ENCODE data around the gene HEBP1. TPM values are rescaled to one million over a fixed set of nuclear protein-coding genes. Genes with fewer than 3 reads are reported as not detected.

The HEBP1 gene
- total RNA-seq = 10 to 100 TPM; 13.2 to 14.6 TPM

GRCh38 chr12:12999959-13000615 lies at the start of gene HEBP1:
TSS of gene HEBP1 (minus strand) at chr12:13000265. CDS start at chr12:13000114, 151 bp downstream.
- POLR2A ChIA-PET = no interaction called here
- Mint-ChIP-seq H3K9me3 (ENCODE audit: insufficient read depth) (no peaks in the 10 kb centered on the region), H3K27ac (peak within 1 kb of the TSS; percentile 71), H3K36me3 (ENCODE audit: low read depth) (no peaks in the 10 kb centered on the region), H3K4me1 (ENCODE audit: low read depth) (peaks cover 25% of the 10 kb centered on the region), H3K4me3 (peak within 1 kb of the TSS; percentile 81), H3K27me3 (ENCODE audit: low read depth) (peaks cover 32% of the 10 kb centered on the region)
- DNase-seq = peak; percentile 96
- ATAC-seq = peak; percentile 92
- CTCF ChIA-PET = interaction anchor here (1.0 kb wide), 1 partner anchor 212 kb away, joined by 3 read pairs; no protein-coding TSS in a partner anchor

GRCh38 chr12:13049816-13050215 lies 49.8 kb upstream of the HEBP1 start:
- CTCF ChIA-PET = no interaction called here
- POLR2A ChIA-PET = no interaction called here
- peaks cover 7% of the 10 kb centered on the region for H3K4me1 Mint-ChIP-seq (ENCODE audit: low read depth)
- ATAC-seq = no peak
- H3K36me3 Mint-ChIP-seq (ENCODE audit: low read depth) = no peaks in the 10 kb centered on the region
- DNase-seq = no peak
- peaks cover 10% of the 10 kb centered on the region for H3K9me3 Mint-ChIP-seq (ENCODE audit: insufficient read depth)
- no peak overlapping the region for H3K4me3 Mint-ChIP-seq
- no peaks in the 10 kb centered on the region for H3K27me3 Mint-ChIP-seq (ENCODE audit: low read depth)
- H3K27ac Mint-ChIP-seq = no peak overlapping the region

- Mint-ChIP-seq H3K27me3 (ENCODE audit: low read depth) (peaks cover 11% of the 10 kb centered on the region), H3K4me1 (ENCODE audit: low read depth) (peaks cover 13% of the 10 kb centered on the region), H3K9me3 (ENCODE audit: insufficient read depth) (no peaks in the 10 kb centered on the region), H3K4me3 (no peak overlapping the region), H3K27ac (no peak overlapping the region), H3K36me3 (ENCODE audit: low read depth) (no peaks in the 10 kb centered on the region)
- ChIA-PET CTCF (interaction anchor here (1.0 to 1.4 kb wide), 2 partner anchors 131 to 209 kb away, joined by 3 to 4 read pairs; no protein-coding TSS in a partner anchor), POLR2A (no interaction called here)
- DNase-seq (no peak), ATAC-seq (no peak)
Observed at GRCh38 chr12:13046964-13047363, 46.9 kb upstream of the HEBP1 start.

GRCh38 chr12:13045816-13046215 lies 45.8 kb upstream of the HEBP1 start:
- POLR2A ChIA-PET = interaction anchor here (1.7 kb wide), 1 partner anchor 57 kb away, joined by 6 read pairs; no protein-coding TSS in a partner anchor
- peaks cover 13% of the 10 kb centered on the region for H3K4me1 Mint-ChIP-seq (ENCODE audit: low read depth)
- H3K27ac Mint-ChIP-seq = no peak overlapping the region
- H3K36me3 Mint-ChIP-seq (ENCODE audit: low read depth) = no peaks in the 10 kb centered on the region
- ATAC-seq (no peak), DNase-seq (no peak)
- H3K9me3 Mint-ChIP-seq (ENCODE audit: insufficient read depth) = no peaks in the 10 kb centered on the region
- H3K27me3 Mint-ChIP-seq (ENCODE audit: low read depth) = peaks cover 18% of the 10 kb centered on the region
- CTCF ChIA-PET = interaction anchor here (0.8 to 3.8 kb wide), 3 partner anchors 150 to 210 kb away, joined by 3 to 36 read pairs (median 5); partner anchors contain the start of gene EMP1
- peak overlapping the region; percentile 78 for H3K4me3 Mint-ChIP-seq

- Mint-ChIP-seq H3K4me3 (peak overlapping the region; percentile 78), H3K27ac (no peak overlapping the region), H3K27me3 (ENCODE audit: low read depth) (peaks cover 20% of the 10 kb centered on the region), H3K9me3 (ENCODE audit: insufficient read depth) (no peaks in the 10 kb centered on the region), H3K4me1 (ENCODE audit: low read depth) (peaks cover 13% of the 10 kb centered on the region), H3K36me3 (ENCODE audit: low read depth) (no peaks in the 10 kb centered on the region)
- DNase-seq (no peak), ATAC-seq (no peak)
- CTCF ChIA-PET = interaction anchor here (1.3 to 3.8 kb wide), 3 partner anchors 129 to 168 kb away, joined by 5 to 36 read pairs (median 8); partner anchors contain the start of gene EMP1
- POLR2A ChIA-PET = interaction anchor here (1.7 kb wide), 1 partner anchor 58 kb away, joined by 6 read pairs; no protein-coding TSS in a partner anchor
Observed at GRCh38 chr12:13044906-13045299, 44.8 kb upstream of the HEBP1 start.

GRCh38 chr12:13044002-13044905 lies 44.2 kb upstream of the HEBP1 start, which contains the start of gene FAM234B:
TSS of gene FAM234B (plus strand) at chr12:13044381. CDS start at chr12:13044404, 23 bp downstream.
- Mint-ChIP-seq H3K36me3 (ENCODE audit: low read depth) (no peaks in the 10 kb centered on the region), H3K4me1 (ENCODE audit: low read depth) (peaks cover 13% of the 10 kb centered on the region)
- POLR2A ChIA-PET = interaction anchor here (1.7 kb wide), 1 partner anchor 58 kb away, joined by 6 read pairs; no protein-coding TSS in a partner anchor

GRCh38 chr12:13042666-13043230 lies 42.7 kb upstream of the HEBP1 start:
- no peak overlapping the region for H3K4me3 Mint-ChIP-seq
- peaks cover 20% of the 10 kb centered on the region for H3K27me3 Mint-ChIP-seq (ENCODE audit: low read depth)
- ATAC-seq (no peak), DNase-seq (no peak)
- ChIA-PET POLR2A (no interaction called here), CTCF (interaction anchor here (1.2 to 3.8 kb wide), 3 partner anchors 46 to 170 kb away, joined by 3 to 36 read pairs (median 4); no protein-coding TSS in a partner anchor)
- H3K27ac Mint-ChIP-seq = no peak overlapping the region
- no peaks in the 10 kb centered on the region for H3K9me3 Mint-ChIP-seq (ENCODE audit: insufficient read depth)
- H3K36me3 Mint-ChIP-seq (ENCODE audit: low read depth) = no peaks in the 10 kb centered on the region
- peaks cover 13% of the 10 kb centered on the region for H3K4me1 Mint-ChIP-seq (ENCODE audit: low read depth)

More at GRCh38 chr12:13044002-13044905, 44.2 kb upstream of the HEBP1 start, which contains the start of gene FAM234B:
- Mint-ChIP-seq H3K27me3 (ENCODE audit: low read depth) (peaks cover 20% of the 10 kb centered on the region), H3K9me3 (ENCODE audit: insufficient read depth) (no peaks in the 10 kb centered on the region), H3K27ac (peak within 1 kb of the TSS; percentile 48), H3K4me3 (peak within 1 kb of the TSS; percentile 78)
- DNase-seq = peak; percentile 75
- CTCF ChIA-PET = interaction anchor here (1.2 to 3.8 kb wide), 5 partner anchors 47 to 168 kb away, joined by 3 to 36 read pairs (median 4); no protein-coding TSS in a partner anchor
- peak; percentile 99 for ATAC-seq

- Mint-ChIP-seq H3K4me1 (ENCODE audit: low read depth) (peaks cover 13% of the 10 kb centered on the region), H3K4me3 (no peak overlapping the region), H3K27ac (no peak overlapping the region), H3K27me3 (ENCODE audit: low read depth) (peaks cover 20% of the 10 kb centered on the region), H3K36me3 (ENCODE audit: low read depth) (no peaks in the 10 kb centered on the region), H3K9me3 (ENCODE audit: insufficient read depth) (no peaks in the 10 kb centered on the region)
- no peak for ATAC-seq
- no peak for DNase-seq
- ChIA-PET POLR2A (no interaction called here), CTCF (no interaction called here)
Observed at GRCh38 chr12:13041224-13041623, 41.2 kb upstream of the HEBP1 start.

- ATAC-seq (no peak), DNase-seq (no peak)
- ChIA-PET CTCF (no interaction called here), POLR2A (no interaction called here)
- Mint-ChIP-seq H3K27me3 (ENCODE audit: low read depth) (peaks cover 20% of the 10 kb centered on the region), H3K4me3 (no peak overlapping the region), H3K9me3 (ENCODE audit: insufficient read depth) (no peaks in the 10 kb centered on the region), H3K36me3 (ENCODE audit: low read depth) (no peaks in the 10 kb centered on the region), H3K27ac (no peak overlapping the region), H3K4me1 (ENCODE audit: low read depth) (peaks cover 6% of the 10 kb centered on the region)
Observed at GRCh38 chr12:13039328-13039956, 39.4 kb upstream of the HEBP1 start.

- CTCF ChIA-PET = no interaction called here
- DNase-seq = no peak
- Mint-ChIP-seq H3K4me1 (ENCODE audit: low read depth) (no peaks in the 10 kb centered on the region), H3K27ac (no peak overlapping the region), H3K27me3 (ENCODE audit: low read depth) (peaks cover 20% of the 10 kb centered on the region), H3K4me3 (no peak overlapping the region), H3K36me3 (ENCODE audit: low read depth) (no peaks in the 10 kb centered on the region), H3K9me3 (ENCODE audit: insufficient read depth) (no peaks in the 10 kb centered on the region)
- POLR2A ChIA-PET = no interaction called here
- ATAC-seq = no peak
Observed at GRCh38 chr12:13038491-13039161, 38.6 kb upstream of the HEBP1 start.

- CTCF ChIA-PET = no interaction called here
- no peaks in the 10 kb centered on the region for H3K36me3 Mint-ChIP-seq (ENCODE audit: low read depth)
Observed at GRCh38 chr12:13036881-13037280, 36.8 kb upstream of the HEBP1 start.

More at GRCh38 chr12:13036881-13037280, 36.8 kb upstream of the HEBP1 start:
- Mint-ChIP-seq H3K27me3 (ENCODE audit: low read depth) (peaks cover 9% of the 10 kb centered on the region), H3K4me1 (ENCODE audit: low read depth) (no peaks in the 10 kb centered on the region), H3K9me3 (ENCODE audit: insufficient read depth) (no peaks in the 10 kb centered on the region), H3K27ac (no peak overlapping the region), H3K4me3 (no peak overlapping the region)
- no peak for DNase-seq
- no peak for ATAC-seq
- POLR2A ChIA-PET = no interaction called here

Data from activated CD8-positive, alpha-beta T cell treated with anti-CD3 and anti-CD28 coated beads, Interleukin-2, amount 10 ng/mL, durations not matched to agents 7 days and 5 days (primary cell).